Measurements from ENCODE around the gene PDS5A.

PDS5A gene

GRCh38 chr4:39970671-39971640 lies 6.8 kb downstream of the PDS5A start:
- H3K27ac ChIP-seq (ENCODE audit: low read length) = peak overlapping the region; percentile 31; the same call in 1 of the 2 replicates
- H2AFZ ChIP-seq (ENCODE audit: low read depth, low read length) = no peak overlapping the region
- H3K79me2 ChIP-seq (ENCODE audit: low read length) = peaks cover 100% of the 10 kb centered on the region
- peaks cover 20% of the 10 kb centered on the region for H3K4me1 ChIP-seq (ENCODE audit: low read length)
- no peaks in the 10 kb centered on the region for H3K9me3 ChIP-seq (ENCODE audit: insufficient read depth, low read length)
- H3K27me3 ChIP-seq (ENCODE audit: low read depth, low read length) = no peaks in the 10 kb centered on the region
- no peak overlapping the region for H3K4me3 ChIP-seq (ENCODE audit: low read length)
- H4K20me1 ChIP-seq (ENCODE audit: insufficient read depth, low read length) = peaks cover 23% of the 10 kb centered on the region
- H3K9ac ChIP-seq (ENCODE audit: low read length) = no peak overlapping the region
- peak overlapping the region; percentile 34; the same call in 1 of the 2 replicates for H3K4me2 ChIP-seq (ENCODE audit: low read length)
- peaks cover 24% of the 10 kb centered on the region for H3K36me3 ChIP-seq (replicated peaks; ENCODE audit: low read depth, low read length)
- TF ChIP-seq CTCF (IDR thresholded peaks at IDR 0.05; ENCODE audit: low read depth, low read length) (no peak), EZH2phosphoT487 (IDR thresholded peaks at IDR 0.05; ENCODE audit: low read depth) (no peak)

- no peaks in the 10 kb centered on the region for H3K9me3 ChIP-seq (ENCODE audit: insufficient read depth, low read length)
- H3K4me2 ChIP-seq (ENCODE audit: low read length) = no peak overlapping the region
- H2AFZ ChIP-seq (ENCODE audit: low read depth, low read length) = no peak overlapping the region
- no peak for TF ChIP-seq CTCF (IDR thresholded peaks at IDR 0.05; ENCODE audit: low read depth, low read length)
- peaks cover 24% of the 10 kb centered on the region for H3K36me3 ChIP-seq (replicated peaks; ENCODE audit: low read depth, low read length)
- peaks cover 100% of the 10 kb centered on the region for H3K79me2 ChIP-seq (ENCODE audit: low read length)
- peaks cover 9% of the 10 kb centered on the region for H3K4me1 ChIP-seq (ENCODE audit: low read length)
- H4K20me1 ChIP-seq (ENCODE audit: insufficient read depth, low read length) = peaks cover 21% of the 10 kb centered on the region
- H3K27me3 ChIP-seq (ENCODE audit: low read depth, low read length) = no peaks in the 10 kb centered on the region
- no peak overlapping the region for H3K9ac ChIP-seq (ENCODE audit: low read length)
- H3K27ac ChIP-seq (ENCODE audit: low read length) = no peak overlapping the region
- no peak overlapping the region for H3K4me3 ChIP-seq (ENCODE audit: low read length)
These were observed 14.1 kb downstream of the PDS5A start for GRCh38 chr4:39963656-39964055.

- Histone ChIP-seq H2AFZ (ENCODE audit: low read depth, low read length) (no peak overlapping the region), H4K20me1 (ENCODE audit: insufficient read depth, low read length) (peaks cover 31% of the 10 kb centered on the region), H3K9me3 (ENCODE audit: insufficient read depth, low read length) (no peaks in the 10 kb centered on the region), H3K4me3 (ENCODE audit: low read length) (no peak overlapping the region), H3K4me1 (ENCODE audit: low read length) (peaks cover 9% of the 10 kb centered on the region), H3K27me3 (ENCODE audit: low read depth, low read length) (no peaks in the 10 kb centered on the region), H3K79me2 (ENCODE audit: low read length) (peaks cover 100% of the 10 kb centered on the region), H3K27ac (ENCODE audit: low read length) (no peak overlapping the region), H3K4me2 (ENCODE audit: low read length) (no peak overlapping the region), H3K36me3 (replicated peaks; ENCODE audit: low read depth, low read length) (peaks cover 26% of the 10 kb centered on the region), H3K9ac (ENCODE audit: low read length) (no peak overlapping the region)
- no peak for TF ChIP-seq CTCF (IDR thresholded peaks at IDR 0.05; ENCODE audit: low read depth, low read length)
- no peak for TF ChIP-seq EZH2phosphoT487 (IDR thresholded peaks at IDR 0.05; ENCODE audit: low read depth)
These were observed 16.3 kb downstream of the PDS5A start for GRCh38 chr4:39961311-39961877.

GRCh38 chr4:39950861-39951481 lies 26.7 kb downstream of the PDS5A start:
- no peak overlapping the region for H3K4me2 ChIP-seq (ENCODE audit: low read length)
- H3K4me1 ChIP-seq (ENCODE audit: low read length) = peaks cover 20% of the 10 kb centered on the region
- H2AFZ ChIP-seq (ENCODE audit: low read depth, low read length) = no peak overlapping the region
- peaks cover 9% of the 10 kb centered on the region for H3K36me3 ChIP-seq (replicated peaks; ENCODE audit: low read depth, low read length)
- H3K4me3 ChIP-seq (ENCODE audit: low read length) = no peak overlapping the region
- H3K9me3 ChIP-seq (ENCODE audit: insufficient read depth, low read length) = no peaks in the 10 kb centered on the region
- no peak for TF ChIP-seq EZH2phosphoT487 (IDR thresholded peaks at IDR 0.05; ENCODE audit: low read depth)
- no peak for TF ChIP-seq CTCF (IDR thresholded peaks at IDR 0.05; ENCODE audit: low read depth, low read length)
- peaks cover 23% of the 10 kb centered on the region for H4K20me1 ChIP-seq (ENCODE audit: insufficient read depth, low read length)
- peaks cover 100% of the 10 kb centered on the region for H3K79me2 ChIP-seq (ENCODE audit: low read length)
- no peak overlapping the region for H3K9ac ChIP-seq (ENCODE audit: low read length)
- no peak overlapping the region for H3K27ac ChIP-seq (ENCODE audit: low read length)
- no peaks in the 10 kb centered on the region for H3K27me3 ChIP-seq (ENCODE audit: low read depth, low read length)
